Measurements from ENCODE around the gene ANO6.

The ANO6 gene

GRCh38 chr12:45322810-45323209 is 106.9 kb downstream of the ANO6 start:
- no peak for TF ChIP-seq CTCF (conservative IDR thresholded peaks at IDR 0.05; ENCODE audit: low read depth, low read length)
- DNase-seq (ENCODE audit: low read depth) = no peak
- H3K4me3 ChIP-seq (ENCODE audit: low read depth, low read length) = no peak overlapping the region

DNA sequence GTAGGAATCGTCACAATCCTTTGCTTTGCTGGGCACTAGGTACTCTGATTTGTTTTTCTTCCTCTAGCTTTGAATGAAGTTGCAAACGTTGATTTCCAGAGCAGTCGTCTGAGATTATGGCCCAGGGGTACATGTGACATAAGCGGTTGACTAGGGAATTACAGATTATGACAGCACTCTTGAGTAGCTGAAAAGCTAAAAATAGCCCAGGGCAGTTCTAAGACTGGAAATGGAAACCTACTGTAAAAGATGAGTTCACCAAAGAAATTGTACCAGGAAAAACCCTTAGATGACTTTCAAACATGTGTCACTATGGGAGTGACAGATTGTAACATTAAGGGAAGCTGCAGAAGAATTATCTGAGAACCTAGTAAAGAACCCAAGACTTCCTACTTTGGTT is 108.5 kb downstream of the ANO6 start:
- DNase-seq (ENCODE audit: low read depth) = no peak
- no peak for TF ChIP-seq CTCF (conservative IDR thresholded peaks at IDR 0.05; ENCODE audit: low read depth, low read length)

GRCh38 chr12:45326358-45326975 is 110.6 kb downstream of the ANO6 start:
- no peak overlapping the region for H3K4me3 ChIP-seq (ENCODE audit: low read depth, low read length)
- no peak for DNase-seq (ENCODE audit: low read depth)
- TF ChIP-seq CTCF (conservative IDR thresholded peaks at IDR 0.05; ENCODE audit: low read depth, low read length) = no peak

More for the DNA sequence above, 108.5 kb downstream of the ANO6 start:
- H3K4me3 ChIP-seq (ENCODE audit: low read depth, low read length) = no peak overlapping the region

- H3K4me3 ChIP-seq (ENCODE audit: low read depth, low read length) = no peak overlapping the region
- peak; percentile 57 for DNase-seq (ENCODE audit: low read depth)
- TF ChIP-seq CTCF (conservative IDR thresholded peaks at IDR 0.05; ENCODE audit: low read depth, low read length) = no peak
These were observed 112.0 kb downstream of the ANO6 start for GRCh38 chr12:45327823-45328383.

GRCh38 chr12:45329238-45329637 is 113.3 kb downstream of the ANO6 start:
- no peak overlapping the region for H3K4me3 ChIP-seq (ENCODE audit: low read depth, low read length)
- TF ChIP-seq CTCF (conservative IDR thresholded peaks at IDR 0.05; ENCODE audit: low read depth, low read length) = no peak
- DNase-seq (ENCODE audit: low read depth) = peak; percentile 14

DNA sequence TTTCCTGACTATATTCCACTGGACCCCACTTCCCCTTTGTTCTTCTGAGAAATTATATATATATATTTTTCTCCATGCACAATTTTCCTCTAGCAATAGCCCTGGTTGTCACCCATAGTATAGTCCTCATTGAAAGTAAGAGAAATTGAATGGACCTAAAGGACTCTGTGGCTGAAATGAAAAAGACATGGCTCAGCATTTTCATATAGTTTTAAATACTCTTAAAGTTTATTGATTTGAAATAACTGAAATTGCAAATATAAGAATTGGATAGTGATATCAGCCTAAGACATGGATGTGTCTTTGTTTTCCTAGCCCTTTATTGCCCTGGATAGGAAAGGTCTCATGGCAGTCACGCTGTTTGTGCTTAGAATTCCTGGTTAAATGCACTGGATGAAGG is 113.8 kb downstream of the ANO6 start:
- TF ChIP-seq CTCF (conservative IDR thresholded peaks at IDR 0.05; ENCODE audit: low read depth, low read length) = no peak
- no peak overlapping the region for H3K4me3 ChIP-seq (ENCODE audit: low read depth, low read length)
- DNase-seq (ENCODE audit: low read depth) = no peak

DNA sequence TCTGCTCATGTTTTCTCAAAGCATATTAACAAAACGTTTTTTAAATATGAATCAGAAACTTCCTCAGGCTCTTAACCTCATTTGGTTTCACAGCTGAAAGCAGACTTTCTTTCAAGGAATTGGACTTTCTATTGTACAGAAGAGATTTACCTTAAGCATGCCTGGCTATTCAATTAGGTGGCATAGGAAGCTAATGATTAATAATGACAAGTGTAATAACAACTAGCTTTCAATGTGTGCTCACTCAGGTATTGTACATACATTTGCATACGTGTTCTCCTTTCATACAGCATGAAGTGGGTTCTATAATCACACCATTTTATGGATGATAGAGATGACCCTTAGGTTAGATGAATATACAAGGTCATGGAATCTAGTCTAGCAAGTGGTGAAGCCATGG is 115.7 kb downstream of the ANO6 start:
- no peak for TF ChIP-seq CTCF (conservative IDR thresholded peaks at IDR 0.05; ENCODE audit: low read depth, low read length)
- H3K4me3 ChIP-seq (ENCODE audit: low read depth, low read length) = no peak overlapping the region
- DNase-seq (ENCODE audit: low read depth) = no peak
